ACHN (cell line): ENCODE results near the gene METTL21C.

Experiments
- DNase-seq: peaks from one replicate; pipeline ENCODE4 v3.0.0-alpha.2; 2015
- in situ Hi-C: cut with HindIII; loops from 2 replicates; pipeline ENCODE4 v1.10.0; 2017; ENCODE audit warnings: low sequenced_read_pairs, low pct_ligation_motif_present, low pct_unique_long_range_greater_than_20kb

The METTL21C gene

GRCh38 chr13:102694937-102695336, at the start of gene METTL21C:
METTL21C (minus strand) TSS chr13:102695044; CDS start chr13:102694498, 546 bp downstream.
- in situ Hi-C loops, result no loop called here

GRCh38 chr13:102742506-102742905, 47.7 kb upstream of the METTL21C start:
- no peak for DNase-seq
- in situ Hi-C loops, result no loop called here

More at GRCh38 chr13:102694937-102695336, at the start of gene METTL21C:
- DNase-seq, result no peak

- in situ Hi-C loops, result no loop called here
- DNase-seq, result no peak
These were observed 47.3 kb upstream of the METTL21C start for GRCh38 chr13:102742101-102742500.

GRCh38 chr13:102729560-102730270, 34.9 kb upstream of the METTL21C start:
- in situ Hi-C loops, result no loop called here
- peak; percentile 58 for DNase-seq

- DNase-seq, result peak; percentile 14
- in situ Hi-C loops, result no loop called here
These were observed 31.6 kb upstream of the METTL21C start for GRCh38 chr13:102726430-102726829.

GRCh38 chr13:102724923-102725322, 30.1 kb upstream of the METTL21C start:
- in situ Hi-C loops, result no loop called here
- DNase-seq, result peak; percentile 61

GRCh38 chr13:102721800-102722231, 27.0 kb upstream of the METTL21C start:
- in situ Hi-C loops, result no loop called here
- no peak for DNase-seq

- no peak for DNase-seq
- in situ Hi-C loops, result no loop called here
These were observed 23.9 kb upstream of the METTL21C start for GRCh38 chr13:102718746-102719145.

GRCh38 chr13:102715447-102715846, 20.6 kb upstream of the METTL21C start:
- no peak for DNase-seq

GRCh38 chr13:102710261-102710679, 15.4 kb upstream of the METTL21C start:
- DNase-seq, result no peak
- in situ Hi-C loops, result no loop called here

More at GRCh38 chr13:102715447-102715846, 20.6 kb upstream of the METTL21C start:
- in situ Hi-C loops, result no loop called here

GRCh38 chr13:102709536-102709935, 14.7 kb upstream of the METTL21C start:
- in situ Hi-C loops, result no loop called here
- DNase-seq, result no peak

GRCh38 chr13:102708991-102709390, 14.1 kb upstream of the METTL21C start:
- DNase-seq, result no peak
- in situ Hi-C loops, result no loop called here

- no peak for DNase-seq
- in situ Hi-C loops, result no loop called here
These were observed 13.4 kb upstream of the METTL21C start for GRCh38 chr13:102708211-102708610.

GRCh38 chr13:102707467-102707866, 12.6 kb upstream of the METTL21C start:
- in situ Hi-C loops, result no loop called here
- DNase-seq, result peak; percentile 93

- no peak for DNase-seq
- in situ Hi-C loops, result no loop called here
These were observed 9.6 kb upstream of the METTL21C start for GRCh38 chr13:102704238-102705058.

GRCh38 chr13:102703726-102704035, 8.8 kb upstream of the METTL21C start:
- DNase-seq, result no peak
- in situ Hi-C loops, result no loop called here

- in situ Hi-C loops, result no loop called here
- no peak for DNase-seq
These were observed 8.3 kb upstream of the METTL21C start for GRCh38 chr13:102702965-102703725.

- in situ Hi-C loops, result no loop called here
- DNase-seq, result no peak
These were observed 6.5 kb upstream of the METTL21C start for GRCh38 chr13:102701331-102701730.
